ENCODE results near the gene TADA2B. TPM values are rescaled to one million over a fixed set of nuclear protein-coding genes. Genes with fewer than 3 reads are reported as not detected.

TADA2B gene
- polyA plus RNA-seq, 2 of the 4 experiments (the other 2 are of a cell fraction) = 6.7 to 10.8 TPM

DNA sequence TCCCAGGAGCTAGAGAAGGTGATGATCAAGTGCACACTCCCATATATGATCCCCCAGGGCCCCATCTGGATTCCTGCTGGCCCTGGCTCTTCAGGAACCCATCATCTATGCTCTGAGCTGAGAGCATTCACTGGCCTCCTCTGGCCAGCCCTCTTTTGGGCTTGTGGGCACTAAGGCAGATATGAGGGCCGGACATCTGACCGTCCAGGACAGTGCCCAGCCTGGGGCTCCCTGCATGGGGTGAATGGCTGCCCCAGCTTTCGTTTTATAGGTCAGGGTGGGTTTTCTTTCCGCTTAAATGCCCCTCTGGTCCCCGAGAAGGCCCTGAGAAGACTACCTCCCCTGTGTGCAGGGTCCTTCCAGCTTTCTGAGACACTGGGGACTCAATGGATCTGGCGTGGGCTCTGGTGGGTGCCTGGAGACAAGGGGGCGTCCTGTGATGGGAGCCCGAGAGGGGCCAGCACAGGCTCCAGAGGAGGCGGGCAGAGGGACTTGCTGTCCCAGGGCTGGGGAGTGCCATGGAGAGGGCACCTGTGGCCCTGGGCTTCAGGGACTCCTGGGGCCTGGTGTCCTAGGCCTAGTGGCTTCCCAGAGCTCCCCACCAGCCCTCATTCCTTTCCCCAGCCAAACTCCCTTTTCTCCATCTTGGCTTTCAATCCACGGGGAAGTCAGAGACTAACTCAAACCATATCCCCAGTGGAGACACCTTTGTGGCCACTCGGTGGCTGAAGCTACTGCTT is 64.2 kb downstream of the TADA2B start:
- no peak for ATAC-seq
- CTCF ChIA-PET = interaction anchor here (1.8 kb wide), 1 partner anchor 25 kb away, joined by 7 read pairs; no protein-coding TSS in a partner anchor
- no peak overlapping the region for H3K27ac ChIP-seq

More for the DNA sequence above, 64.2 kb downstream of the TADA2B start:
- DNase-seq (ENCODE audit: low read depth in 1 of 2, low spot score in 1 of 2) (no peak), FAIRE-seq (no peak)
- no peak overlapping the region for H3K4me2 ChIP-seq
- peaks cover 10% of the 10 kb centered on the region for H3K4me1 ChIP-seq
- TF ChIP-seq, protein P1, sequence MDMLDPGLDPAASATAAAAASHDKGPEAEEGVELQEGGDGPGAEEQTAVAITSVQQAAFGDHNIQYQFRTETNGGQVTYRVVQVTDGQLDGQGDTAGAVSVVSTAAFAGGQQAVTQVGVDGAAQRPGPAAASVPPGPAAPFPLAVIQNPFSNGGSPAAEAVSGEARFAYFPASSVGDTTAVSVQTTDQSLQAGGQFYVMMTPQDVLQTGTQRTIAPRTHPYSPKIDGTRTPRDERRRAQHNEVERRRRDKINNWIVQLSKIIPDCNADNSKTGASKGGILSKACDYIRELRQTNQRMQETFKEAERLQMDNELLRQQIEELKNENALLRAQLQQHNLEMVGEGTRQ (IDR thresholded peaks at IDR 0.05) = no peak
- no peak for TF ChIP-seq JUNB (IDR thresholded peaks at IDR 0.05)
- no peak for TF ChIP-seq HDAC2 (IDR thresholded peaks at IDR 0.05)
- no peak for TF ChIP-seq TFCP2L1 (CRISPR knock-in tag; IDR thresholded peaks at IDR 0.05)
- 77% methylated on average over 9 of the region's 11 CpGs for WGBS (ENCODE audit: missing lambda C conversion rate)
- H3K4me3 ChIP-seq = no peak overlapping the region
- POLR2A ChIA-PET = no interaction called here
- H3K9me3 ChIP-seq = no peaks in the 10 kb centered on the region

Other genes with a start within 250 kb of the TADA2B start
- gene TBC1D14, start 133.5 kb upstream of the TADA2B start, polyA plus RNA-seq (2011; rRNA removed) = 35.8 and 39.0 TPM in 2 replicates
- 25.4 to 30.2 TPM (median 28.3 TPM) in 3 replicates for gene TBC1D14, start 133.5 kb upstream of the TADA2B start, polyA plus RNA-seq (2017; fragmentation: RNase III; extraction: RNeasy Plus Mini Kit Qiagen cat#74134 plus additional on column Dnase treatment)
- gene GRPEL1, start 24.7 kb downstream of the TADA2B start, polyA plus RNA-seq (2011; rRNA removed) = 50.9 and 72.0 TPM in 2 replicates
- gene GRPEL1, start 24.7 kb downstream of the TADA2B start, polyA plus RNA-seq (2017; fragmentation: RNase III; extraction: RNeasy Plus Mini Kit Qiagen cat#74134 plus additional on column Dnase treatment) = 45.5 to 57.6 TPM (median 46.2 TPM) in 3 replicates
- gene SORCS2, start 149.2 kb downstream of the TADA2B start, polyA plus RNA-seq (2011; rRNA removed) = 1.4 and 2.3 TPM in 2 replicates
- 4.3 to 5.1 TPM (median 4.6 TPM) in 3 replicates for gene SORCS2, start 149.2 kb downstream of the TADA2B start, polyA plus RNA-seq (2017; fragmentation: RNase III; extraction: RNeasy Plus Mini Kit Qiagen cat#74134 plus additional on column Dnase treatment)

All from A549 (cell line).